ENCODE measurements around the gene C10orf71.

The C10orf71 gene

GRCh38 chr10:49296836-49297235 is 2.1 kb upstream of the C10orf71 start:
- no peak for DNase-seq

GRCh38 chr10:49297818-49298670 is 926 bp upstream of the C10orf71 start:
- no peak for DNase-seq

GRCh38 chr10:49298671-49298982 is 343 bp upstream of the C10orf71 start:
- DNase-seq = no peak

GRCh38 chr10:49299816-49300139 is 808 bp downstream of the C10orf71 start:
- DNase-seq = no peak

GRCh38 chr10:49300140-49300974 is 1.4 kb downstream of the C10orf71 start:
- DNase-seq = no peak

- no peak for DNase-seq
Observed at GRCh38 chr10:49301302-49301701, 2.3 kb downstream of the C10orf71 start.

- no peak for DNase-seq
Observed at GRCh38 chr10:49302088-49302487, 3.1 kb downstream of the C10orf71 start.

- no peak for DNase-seq
Observed at GRCh38 chr10:49303711-49304110, 4.7 kb downstream of the C10orf71 start.

- no peak for DNase-seq
Observed at GRCh38 chr10:49304137-49304536, 5.2 kb downstream of the C10orf71 start.

- no peak for DNase-seq
Observed at GRCh38 chr10:49307921-49308320, 9.0 kb downstream of the C10orf71 start.

GRCh38 chr10:49308881-49309280 is 9.9 kb downstream of the C10orf71 start:
- DNase-seq = no peak

- no peak for DNase-seq
Observed at GRCh38 chr10:49309691-49310411, 10.9 kb downstream of the C10orf71 start.

GRCh38 chr10:49310460-49310859 is 11.5 kb downstream of the C10orf71 start:
- no peak for DNase-seq

- no peak for DNase-seq
Observed at GRCh38 chr10:49310901-49311554, 12.1 kb downstream of the C10orf71 start.

GRCh38 chr10:49311555-49312236 is 12.7 kb downstream of the C10orf71 start:
- no peak for DNase-seq

GRCh38 chr10:49312246-49312869 is 13.4 kb downstream of the C10orf71 start:
- DNase-seq = no peak

GRCh38 chr10:49313501-49314070 is 14.6 kb downstream of the C10orf71 start:
- no peak for DNase-seq

- DNase-seq = no peak
Observed at GRCh38 chr10:49314806-49315205, 15.8 kb downstream of the C10orf71 start.

- no peak for DNase-seq
Observed at GRCh38 chr10:49318028-49318427, 19.1 kb downstream of the C10orf71 start.

GRCh38 chr10:49318755-49319154 is 19.8 kb downstream of the C10orf71 start:
- DNase-seq = no peak

- DNase-seq = no peak
Observed at GRCh38 chr10:49319206-49319605, 20.2 kb downstream of the C10orf71 start.

GRCh38 chr10:49320191-49320590 is 21.2 kb downstream of the C10orf71 start:
- DNase-seq = no peak
